ENCODE data around the gene CSDE1.
"Not testable (repeated sequence)": the region's sequence is repeated elsewhere in the genome, so short reads cannot be mapped to it uniquely, and the experiment has no call there.

CSDE1 gene

GRCh38 chr1:114756949-114757454 is 782 bp downstream of the CSDE1 start:
- Mint-ChIP-seq H3K27ac (peak overlapping the region; percentile 100), H3K4me3 (peak overlapping the region; percentile 99), H3K9me3 (peaks cover 4% of the 10 kb centered on the region), H3K27me3 (ENCODE audit: low read depth) (no peaks in the 10 kb centered on the region), H3K4me1 (ENCODE audit: low read depth) (peaks cover 49% of the 10 kb centered on the region), H3K36me3 (ENCODE audit: low read depth) (peaks cover 25% of the 10 kb centered on the region)
- DNase-seq (ENCODE audit: low spot score): no peak

- peaks cover 53% of the 10 kb centered on the region for H3K4me1 Mint-ChIP-seq (ENCODE audit: low read depth)
- peaks cover 25% of the 10 kb centered on the region for H3K36me3 Mint-ChIP-seq (ENCODE audit: low read depth)
- DNase-seq (ENCODE audit: low spot score): no peak
- H3K27ac Mint-ChIP-seq: peak overlapping the region; percentile 100
- H3K4me3 Mint-ChIP-seq: peak overlapping the region; percentile 99
- H3K9me3 Mint-ChIP-seq: peaks cover 4% of the 10 kb centered on the region
- H3K27me3 Mint-ChIP-seq (ENCODE audit: low read depth): no peaks in the 10 kb centered on the region
Measured at GRCh38 chr1:114756009-114756892, 1.5 kb downstream of the CSDE1 start.

DNA sequence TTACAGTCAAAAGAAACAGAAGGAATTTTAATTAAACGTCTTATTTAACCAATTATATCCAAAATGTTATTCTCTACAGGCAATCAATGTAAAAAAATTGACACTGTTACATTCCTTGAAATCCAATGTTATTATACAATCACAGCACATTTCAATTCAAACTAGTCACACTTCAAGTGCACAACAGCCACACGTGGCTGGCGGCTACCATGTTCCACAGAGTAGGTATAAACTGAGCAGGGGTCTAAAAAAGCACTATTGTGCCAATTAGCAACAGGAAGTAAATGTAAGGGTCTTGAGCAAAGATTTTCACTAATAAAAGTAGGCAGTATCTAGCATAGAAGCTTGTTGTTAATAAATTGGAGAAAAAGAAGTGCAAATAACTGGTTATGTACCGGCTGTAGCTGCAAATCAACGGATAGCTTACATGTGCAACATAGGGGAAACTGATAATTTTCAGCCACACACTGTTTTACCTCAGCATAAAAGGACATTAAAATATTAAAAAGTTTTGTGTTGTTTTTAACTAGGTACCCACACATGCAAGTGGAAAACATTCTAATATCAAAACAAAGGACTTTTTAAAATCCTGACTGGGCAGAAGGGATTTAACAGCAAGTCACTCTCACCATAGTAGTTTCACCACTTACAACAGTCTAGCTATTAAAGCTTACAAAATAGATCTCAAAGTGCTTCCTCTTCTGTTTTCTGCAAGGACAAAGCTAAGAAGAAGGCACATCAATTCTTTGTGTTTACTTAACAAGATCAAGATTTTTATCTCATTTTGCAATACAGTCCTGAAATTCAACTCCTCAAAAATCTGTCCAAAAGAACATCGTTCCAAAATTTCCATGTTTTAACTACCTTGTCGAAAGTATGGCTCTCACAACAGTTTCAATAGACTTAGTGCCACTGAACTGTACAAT is 2.5 kb downstream of the CSDE1 start:
- no peak for DNase-seq (ENCODE audit: low spot score)

GRCh38 chr1:114753702-114754101 is 4.1 kb downstream of the CSDE1 start:
- not testable (repeated sequence) for H3K9me3 Mint-ChIP-seq; H3K27me3 Mint-ChIP-seq (ENCODE audit: low read depth); DNase-seq (ENCODE audit: low spot score)
- Mint-ChIP-seq H3K4me3 (peak overlapping the region; percentile 99), H3K4me1 (ENCODE audit: low read depth) (peaks cover 61% of the 10 kb centered on the region), H3K36me3 (ENCODE audit: low read depth) (peaks cover 36% of the 10 kb centered on the region), H3K27ac (peak overlapping the region; percentile 59)

More for the DNA sequence above, 2.5 kb downstream of the CSDE1 start:
- Mint-ChIP-seq H3K4me1 (ENCODE audit: low read depth) (peaks cover 55% of the 10 kb centered on the region), H3K27ac (peak overlapping the region; percentile 100), H3K9me3 (peaks cover 4% of the 10 kb centered on the region), H3K27me3 (ENCODE audit: low read depth) (no peaks in the 10 kb centered on the region), H3K36me3 (ENCODE audit: low read depth) (peaks cover 25% of the 10 kb centered on the region), H3K4me3 (peak overlapping the region; percentile 99)

GRCh38 chr1:114753143-114753542 is 4.6 kb downstream of the CSDE1 start:
- no peak overlapping the region for H3K4me3 Mint-ChIP-seq
- H3K27me3 Mint-ChIP-seq (ENCODE audit: low read depth): no peaks in the 10 kb centered on the region
- no peaks in the 10 kb centered on the region for H3K9me3 Mint-ChIP-seq
- no peak overlapping the region for H3K27ac Mint-ChIP-seq
- peaks cover 39% of the 10 kb centered on the region for H3K36me3 Mint-ChIP-seq (ENCODE audit: low read depth)
- H3K4me1 Mint-ChIP-seq (ENCODE audit: low read depth): peaks cover 61% of the 10 kb centered on the region
- DNase-seq (ENCODE audit: low spot score): no peak

GRCh38 chr1:114750780-114751179 is 7.0 kb downstream of the CSDE1 start:
- H3K36me3 Mint-ChIP-seq (ENCODE audit: low read depth): peaks cover 42% of the 10 kb centered on the region
- no peak overlapping the region for H3K4me3 Mint-ChIP-seq
- H3K27ac Mint-ChIP-seq: no peak overlapping the region
- DNase-seq (ENCODE audit: low spot score): no peak
- H3K27me3 Mint-ChIP-seq (ENCODE audit: low read depth): no peaks in the 10 kb centered on the region
- H3K4me1 Mint-ChIP-seq (ENCODE audit: low read depth): peaks cover 64% of the 10 kb centered on the region
- no peaks in the 10 kb centered on the region for H3K9me3 Mint-ChIP-seq

- H3K4me1 Mint-ChIP-seq (ENCODE audit: low read depth): peaks cover 59% of the 10 kb centered on the region
- no peaks in the 10 kb centered on the region for H3K27me3 Mint-ChIP-seq (ENCODE audit: low read depth)
- H3K36me3 Mint-ChIP-seq (ENCODE audit: low read depth): peaks cover 43% of the 10 kb centered on the region
- no peaks in the 10 kb centered on the region for H3K9me3 Mint-ChIP-seq
- H3K4me3 Mint-ChIP-seq: no peak overlapping the region
- DNase-seq (ENCODE audit: low spot score): no peak
- no peak overlapping the region for H3K27ac Mint-ChIP-seq
Measured at GRCh38 chr1:114749835-114750234, 7.9 kb downstream of the CSDE1 start.

GRCh38 chr1:114746450-114747121 is 11.2 kb downstream of the CSDE1 start:
- Mint-ChIP-seq H3K27ac (no peak overlapping the region), H3K36me3 (ENCODE audit: low read depth) (peaks cover 57% of the 10 kb centered on the region), H3K9me3 (no peaks in the 10 kb centered on the region), H3K4me1 (ENCODE audit: low read depth) (peaks cover 43% of the 10 kb centered on the region), H3K27me3 (ENCODE audit: low read depth) (no peaks in the 10 kb centered on the region), H3K4me3 (no peak overlapping the region)
- peak; percentile 11 for DNase-seq (ENCODE audit: low spot score)

- H3K4me1 Mint-ChIP-seq (ENCODE audit: low read depth): peaks cover 41% of the 10 kb centered on the region
- H3K27me3 Mint-ChIP-seq (ENCODE audit: low read depth): no peaks in the 10 kb centered on the region
- no peak overlapping the region for H3K27ac Mint-ChIP-seq
Measured at GRCh38 chr1:114745291-114745690, 12.5 kb downstream of the CSDE1 start.

DNA sequence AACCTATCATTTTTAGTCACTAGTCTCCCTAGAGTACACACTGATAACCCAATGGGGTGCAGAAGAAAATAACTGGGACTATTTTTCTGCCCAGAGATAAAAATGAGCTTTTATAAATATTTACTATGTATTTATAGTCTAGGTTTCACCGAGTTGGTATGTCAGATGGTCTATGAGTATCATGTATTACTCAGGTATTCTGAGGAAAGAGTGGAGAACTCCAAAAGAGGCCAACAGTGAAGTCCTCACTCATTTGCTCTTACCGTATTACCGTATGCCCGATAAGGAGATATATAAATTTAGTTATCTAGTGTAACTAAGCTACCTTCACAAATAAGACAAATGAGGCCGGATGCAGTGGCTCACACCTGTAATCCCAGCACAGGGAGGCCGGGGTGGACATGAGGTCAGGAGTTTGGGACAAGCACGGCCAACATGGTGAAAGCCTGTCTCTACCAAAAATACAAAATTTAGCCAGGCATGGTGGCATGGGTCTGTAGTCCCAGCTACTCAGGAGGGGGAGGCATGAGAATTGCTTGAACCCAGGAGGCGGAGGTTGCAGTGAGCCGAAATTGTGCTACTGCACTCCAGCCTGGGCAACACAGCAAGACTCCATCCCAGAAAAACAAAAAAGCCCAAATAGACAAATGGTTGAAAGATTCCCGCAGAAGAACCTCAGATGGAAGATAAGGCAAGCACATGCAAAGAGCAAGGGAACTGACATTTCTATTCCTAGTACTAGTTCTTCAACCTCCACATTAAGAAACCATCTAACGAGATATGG is 15.6 kb downstream of the CSDE1 start:
- H3K4me3 Mint-ChIP-seq: no peak overlapping the region
- peaks cover 57% of the 10 kb centered on the region for H3K36me3 Mint-ChIP-seq (ENCODE audit: low read depth)
- DNase-seq (ENCODE audit: low spot score): no peak
- no peaks in the 10 kb centered on the region for H3K9me3 Mint-ChIP-seq
- peaks cover 23% of the 10 kb centered on the region for H3K4me1 Mint-ChIP-seq (ENCODE audit: low read depth)
- H3K27ac Mint-ChIP-seq: no peak overlapping the region
- no peaks in the 10 kb centered on the region for H3K27me3 Mint-ChIP-seq (ENCODE audit: low read depth)

More at GRCh38 chr1:114745291-114745690, 12.5 kb downstream of the CSDE1 start:
- Mint-ChIP-seq H3K36me3 (ENCODE audit: low read depth) (peaks cover 62% of the 10 kb centered on the region), H3K9me3 (no peaks in the 10 kb centered on the region), H3K4me3 (no peak overlapping the region)
- peak; percentile 12 for DNase-seq (ENCODE audit: low spot score)

DNA sequence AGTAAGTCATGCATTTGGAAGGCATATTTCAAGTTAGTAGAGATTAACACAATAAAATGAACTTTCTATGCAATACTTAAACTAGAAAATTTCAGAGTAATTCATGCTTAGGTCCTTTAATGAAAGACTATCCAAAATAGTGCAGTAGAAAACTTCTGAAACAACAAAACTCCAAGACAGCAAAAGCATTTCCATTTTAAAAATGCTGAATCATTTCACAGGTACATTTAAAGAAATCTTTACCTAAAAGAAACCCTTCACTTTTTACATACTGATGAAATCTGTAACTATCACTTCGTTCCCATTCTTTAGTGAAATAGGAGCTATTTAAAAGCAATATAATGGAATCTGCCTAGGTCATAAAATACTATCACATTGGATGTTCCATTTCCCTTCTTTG is 17.5 kb downstream of the CSDE1 start:
- H3K4me3 Mint-ChIP-seq: no peak overlapping the region
- no peak for DNase-seq (ENCODE audit: low spot score)
- peaks cover 55% of the 10 kb centered on the region for H3K36me3 Mint-ChIP-seq (ENCODE audit: low read depth)
- H3K9me3 Mint-ChIP-seq: no peaks in the 10 kb centered on the region
- H3K4me1 Mint-ChIP-seq (ENCODE audit: low read depth): peaks cover 8% of the 10 kb centered on the region
- H3K27ac Mint-ChIP-seq: no peak overlapping the region
- H3K27me3 Mint-ChIP-seq (ENCODE audit: low read depth): no peaks in the 10 kb centered on the region

GRCh38 chr1:114737314-114737849 is 20.4 kb downstream of the CSDE1 start:
- no peak for DNase-seq (ENCODE audit: low spot score)
- Mint-ChIP-seq H3K4me3 (no peak overlapping the region), H3K36me3 (ENCODE audit: low read depth) (peaks cover 63% of the 10 kb centered on the region), H3K27ac (no peak overlapping the region), H3K9me3 (no peaks in the 10 kb centered on the region), H3K27me3 (ENCODE audit: low read depth) (no peaks in the 10 kb centered on the region), H3K4me1 (ENCODE audit: low read depth) (peaks cover 3% of the 10 kb centered on the region)

DNA sequence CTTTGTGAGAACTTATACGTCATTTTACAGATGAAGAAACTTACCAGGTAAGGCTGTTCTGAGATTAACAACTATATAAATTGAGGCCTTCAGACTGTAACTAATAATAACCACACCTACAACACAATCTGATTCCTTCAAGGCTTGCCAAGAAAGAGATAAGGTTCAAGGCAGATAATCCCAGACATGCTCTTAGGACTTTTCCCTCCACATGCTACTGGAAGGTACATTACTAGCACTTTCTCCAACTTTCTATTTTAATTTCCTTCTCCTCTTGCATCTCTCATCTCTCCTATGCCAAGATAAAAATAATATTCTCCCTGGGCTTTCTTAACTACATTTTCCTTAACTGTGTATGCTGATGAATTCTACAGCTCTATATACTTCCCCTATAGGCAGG is 22.3 kb downstream of the CSDE1 start:
- H3K4me1 Mint-ChIP-seq (ENCODE audit: low read depth): no peaks in the 10 kb centered on the region
- no peak overlapping the region for H3K27ac Mint-ChIP-seq
- no peak for DNase-seq (ENCODE audit: low spot score)
- H3K27me3 Mint-ChIP-seq (ENCODE audit: low read depth): no peaks in the 10 kb centered on the region
- no peak overlapping the region for H3K4me3 Mint-ChIP-seq
- peaks cover 68% of the 10 kb centered on the region for H3K36me3 Mint-ChIP-seq (ENCODE audit: low read depth)
- no peaks in the 10 kb centered on the region for H3K9me3 Mint-ChIP-seq
